Loucy (cell line): ENCODE results near the gene PGAM5.

ENCODE experiments used
- H2AFZ ChIP-seq: fragments of 200-600 bp; sonication (generic); 2 replicates; pipeline ENCODE4 v1.6.0; 2016; ENCODE audit warnings: antibody characterized with exemption, mild to moderate bottlenecking, low read length, moderate library complexity
- H3F3A ChIP-seq: fragments of 200-600 bp; 2 replicates; pipeline ENCODE4 v1.6.0; 2016; ENCODE audit warnings: antibody characterized with exemption, low read depth, mild to moderate bottlenecking
- H3K27me3 ChIP-seq: fragments of 200-600 bp; sonication (generic); 2 replicates; pipeline ENCODE4 v1.6.1; 2014; ENCODE audit warnings: low read length, mild to moderate bottlenecking; ENCODE audit not compliant: insufficient read depth, poor library complexity, severe bottlenecking
- H3K36me3 ChIP-seq: fragments of 200-600 bp; sonication (generic); 2 replicates; pipeline ENCODE4 v1.6.1; 2016; ENCODE audit warnings: low read length; ENCODE audit not compliant: insufficient read depth
- H3K4me1 ChIP-seq: fragments of 200-600 bp; sonication (generic); 2 replicates; pipeline ENCODE4 v1.5.1; 2014; ENCODE audit warnings: low read length, mild to moderate bottlenecking; ENCODE audit not compliant: insufficient read depth, poor library complexity, severe bottlenecking
- H3K4me2 ChIP-seq: fragments of 200-600 bp; sonication (generic); 2 replicates; pipeline ENCODE4 v1.6.0; 2014; ENCODE audit warnings: antibody characterized with exemption, low read length, low read depth, mild to moderate bottlenecking; ENCODE audit not compliant: poor library complexity, severe bottlenecking
- H3K4me3 ChIP-seq: fragments of 200-600 bp; sonication (generic); 2 replicates; pipeline ENCODE4 v1.5.1; 2014; ENCODE audit warnings: low read length, mild to moderate bottlenecking, mixed read lengths; ENCODE audit not compliant: poor library complexity, severe bottlenecking
- H3K79me2 ChIP-seq: fragments of 200-600 bp; sonication (generic); 2 replicates; pipeline ENCODE4 v1.6.1; 2014; ENCODE audit warnings: low read length; ENCODE audit not compliant: insufficient read depth
- H3K9ac ChIP-seq: fragments of 200-600 bp; sonication (generic); 2 replicates; pipeline ENCODE4 v1.6.0; 2014; ENCODE audit warnings: mild to moderate bottlenecking, low read depth, low read length, moderate library complexity; ENCODE audit not compliant: poor library complexity, severe bottlenecking
- H3K9me2 ChIP-seq: fragments of 200-600 bp; sonication (generic); replicated peaks from 2 replicates; pipeline ENCODE4 v1.6.1; 2016; ENCODE audit warnings: low read depth, low read length, mixed read lengths
- H3K9me3 ChIP-seq: fragments of 200-600 bp; sonication (generic); 2 replicates; pipeline ENCODE4 v1.6.1; 2014; ENCODE audit warnings: mild to moderate bottlenecking, antibody characterized with exemption, low read length, low read depth; ENCODE audit not compliant: insufficient read depth
- H4K20me1 ChIP-seq: fragments of 200-600 bp; sonication (generic); 2 replicates; pipeline ENCODE4 v1.6.0; 2014; ENCODE audit warnings: antibody characterized with exemption, low read length, mild to moderate bottlenecking; ENCODE audit not compliant: insufficient read depth, poor library complexity, severe bottlenecking
- EZH2phosphoT487 ChIP-seq: fragments of 200-600 bp; IDR thresholded peaks from 2 replicates; pipeline ENCODE4 v1.6.1; 2018; ENCODE audit warnings: antibody characterized with exemption, mild to moderate bottlenecking, moderate library complexity, borderline replicate concordance
- TF ChIP-seq, protein P1 (sequence below): fragments of 200-600 bp; sonication (generic); conservative IDR thresholded peaks from 2 replicates; pipeline ENCODE4 v1.5.1; 2014; ENCODE audit warnings: mild to moderate bottlenecking, antibody characterized with exemption, low read length

PGAM5 gene

DNA sequence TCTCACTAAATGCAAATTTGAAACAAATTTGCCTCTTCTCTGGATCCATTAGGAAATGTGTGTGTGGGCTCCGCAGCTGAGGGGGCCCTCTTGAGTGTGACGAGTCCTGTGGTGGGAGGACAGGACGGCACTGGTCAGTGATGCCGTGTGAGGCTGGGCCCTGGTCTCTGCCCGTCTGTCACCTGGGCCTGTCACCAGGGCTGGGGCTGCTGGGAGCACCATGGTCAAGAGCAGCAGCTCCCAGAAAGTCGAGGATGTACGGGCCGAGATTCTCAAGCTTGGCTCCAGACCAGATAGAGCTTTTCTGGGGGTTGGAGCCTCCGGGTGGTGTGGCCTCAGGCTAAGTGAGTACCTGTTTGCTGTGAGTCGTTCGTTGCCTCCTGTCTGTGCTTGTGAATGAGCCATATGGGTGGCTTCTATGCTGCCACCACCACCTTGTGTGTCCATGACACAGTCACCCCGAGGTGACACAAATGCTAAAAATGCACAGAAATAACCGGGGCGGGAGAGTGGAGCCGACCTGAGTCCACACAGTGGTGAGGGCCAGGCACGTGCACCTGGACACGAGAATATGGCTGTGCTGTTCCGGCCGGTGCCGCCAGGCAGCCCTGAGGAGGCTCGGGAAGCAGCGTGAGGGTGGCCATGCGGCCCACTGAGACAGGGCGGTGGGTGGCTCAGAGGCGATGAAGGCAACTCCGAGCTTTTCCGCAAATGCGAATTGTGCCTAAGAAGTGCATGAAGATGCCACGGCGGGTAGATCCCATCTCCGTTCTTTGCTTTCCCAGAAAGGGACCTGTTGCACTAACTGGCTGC lies 8.7 kb downstream of the PGAM5 start:
- peaks cover 6% of the 10 kb centered on the region; the same call in 1 of the 2 replicates for H3K79me2 ChIP-seq
- no peak overlapping the region for H3K4me2 ChIP-seq
- no peaks in the 10 kb centered on the region for H3K4me1 ChIP-seq
- no peaks in the 10 kb centered on the region for H3F3A ChIP-seq
- no peaks in the 10 kb centered on the region for H3K9me2 ChIP-seq
- no peak overlapping the region for H2AFZ ChIP-seq
- H4K20me1 ChIP-seq, result peaks cover 3% of the 10 kb centered on the region
- no peaks in the 10 kb centered on the region for H3K9me3 ChIP-seq
- no peak overlapping the region for H3K4me3 ChIP-seq
- no peaks in the 10 kb centered on the region for H3K27me3 ChIP-seq
- H3K36me3 ChIP-seq, result peaks cover 65% of the 10 kb centered on the region; the same call in 1 of the 2 replicates
- H3K9ac ChIP-seq, result no peak overlapping the region
- TF ChIP-seq, protein P1, sequence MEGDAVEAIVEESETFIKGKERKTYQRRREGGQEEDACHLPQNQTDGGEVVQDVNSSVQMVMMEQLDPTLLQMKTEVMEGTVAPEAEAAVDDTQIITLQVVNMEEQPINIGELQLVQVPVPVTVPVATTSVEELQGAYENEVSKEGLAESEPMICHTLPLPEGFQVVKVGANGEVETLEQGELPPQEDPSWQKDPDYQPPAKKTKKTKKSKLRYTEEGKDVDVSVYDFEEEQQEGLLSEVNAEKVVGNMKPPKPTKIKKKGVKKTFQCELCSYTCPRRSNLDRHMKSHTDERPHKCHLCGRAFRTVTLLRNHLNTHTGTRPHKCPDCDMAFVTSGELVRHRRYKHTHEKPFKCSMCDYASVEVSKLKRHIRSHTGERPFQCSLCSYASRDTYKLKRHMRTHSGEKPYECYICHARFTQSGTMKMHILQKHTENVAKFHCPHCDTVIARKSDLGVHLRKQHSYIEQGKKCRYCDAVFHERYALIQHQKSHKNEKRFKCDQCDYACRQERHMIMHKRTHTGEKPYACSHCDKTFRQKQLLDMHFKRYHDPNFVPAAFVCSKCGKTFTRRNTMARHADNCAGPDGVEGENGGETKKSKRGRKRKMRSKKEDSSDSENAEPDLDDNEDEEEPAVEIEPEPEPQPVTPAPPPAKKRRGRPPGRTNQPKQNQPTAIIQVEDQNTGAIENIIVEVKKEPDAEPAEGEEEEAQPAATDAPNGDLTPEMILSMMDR, result no peak
- TF ChIP-seq EZH2phosphoT487, result no peak

DNA sequence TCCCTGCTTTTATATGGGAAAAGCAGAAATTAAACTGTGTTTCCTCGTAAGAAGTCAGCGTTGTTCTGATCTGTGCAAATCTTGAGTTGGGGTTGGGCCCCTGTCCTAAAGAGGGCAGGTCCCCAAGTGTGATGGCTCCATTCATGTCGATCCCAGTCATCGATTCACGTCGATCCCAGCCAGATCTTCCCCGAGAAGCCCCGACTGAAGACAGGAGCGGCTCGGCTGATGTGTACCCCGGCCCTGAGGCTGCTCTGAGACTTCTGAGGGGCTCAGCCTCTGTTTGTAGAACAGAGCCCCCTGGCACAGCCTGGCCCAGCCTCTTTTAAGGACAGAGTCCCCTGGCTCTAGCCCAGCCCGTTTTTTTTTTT lies 9.3 kb downstream of the PGAM5 start:
- H4K20me1 ChIP-seq, result peaks cover 3% of the 10 kb centered on the region
- H3K4me1 ChIP-seq, result no peaks in the 10 kb centered on the region
- TF ChIP-seq EZH2phosphoT487, result no peak
- TF ChIP-seq, protein P1, result no peak
- H2AFZ ChIP-seq, result no peak overlapping the region
- H3K36me3 ChIP-seq, result peaks cover 65% of the 10 kb centered on the region; the same call in 1 of the 2 replicates
- no peak overlapping the region for H3K4me3 ChIP-seq
- H3K79me2 ChIP-seq, result no peaks in the 10 kb centered on the region
- no peaks in the 10 kb centered on the region for H3K27me3 ChIP-seq
- no peaks in the 10 kb centered on the region for H3K9me3 ChIP-seq
- no peaks in the 10 kb centered on the region for H3K9me2 ChIP-seq
- H3K9ac ChIP-seq, result no peak overlapping the region
- no peaks in the 10 kb centered on the region for H3F3A ChIP-seq
- H3K4me2 ChIP-seq, result no peak overlapping the region

DNA sequence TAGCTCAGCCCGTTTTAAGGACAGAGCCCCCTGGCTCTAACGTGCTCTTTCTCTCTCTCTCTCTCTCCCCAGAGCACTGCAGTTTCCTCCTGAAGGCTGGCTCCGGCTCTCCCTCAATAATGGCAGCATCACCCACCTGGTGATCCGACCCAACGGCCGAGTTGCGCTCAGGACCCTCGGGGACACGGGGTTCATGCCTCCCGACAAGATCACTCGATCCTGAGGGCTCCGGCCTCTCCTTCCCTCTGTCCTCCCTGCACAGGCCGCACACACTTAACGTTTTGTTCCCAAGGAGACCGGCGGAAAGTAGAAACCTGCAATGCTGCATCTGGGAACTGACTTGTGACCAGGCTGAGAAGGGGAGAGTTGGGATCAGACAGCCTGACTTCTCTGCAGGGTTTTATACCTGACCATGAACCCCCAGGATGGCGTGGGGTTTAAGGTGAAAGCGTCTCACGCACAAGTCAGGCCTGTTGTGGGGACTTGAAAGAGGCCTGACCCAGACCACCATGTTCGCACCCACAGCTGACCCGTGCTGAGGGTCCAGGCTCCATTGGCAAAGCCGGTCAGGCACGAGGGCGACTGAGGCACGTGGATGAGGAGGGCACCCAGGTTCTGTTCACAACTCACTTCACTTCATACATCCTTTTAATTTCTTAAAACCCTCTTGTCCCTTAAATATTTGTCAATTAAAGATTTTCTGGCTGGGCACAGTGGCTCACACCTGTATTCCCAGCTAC lies 10.1 kb downstream of the PGAM5 start:
- Histone ChIP-seq H3K79me2 (no peaks in the 10 kb centered on the region), H3K9ac (no peak overlapping the region), H3K9me2 (no peaks in the 10 kb centered on the region), H2AFZ (no peak overlapping the region), H3K4me1 (no peaks in the 10 kb centered on the region), H3F3A (no peaks in the 10 kb centered on the region), H3K9me3 (no peaks in the 10 kb centered on the region), H3K36me3 (peaks cover 69% of the 10 kb centered on the region; the same call in 1 of the 2 replicates), H3K4me2 (no peak overlapping the region), H3K27me3 (no peaks in the 10 kb centered on the region), H3K4me3 (no peak overlapping the region), H4K20me1 (peaks cover 3% of the 10 kb centered on the region)
- TF ChIP-seq EZH2phosphoT487, result no peak
- TF ChIP-seq, protein P1, result no peak
